ENCODE measurements around the gene HDAC3.

HDAC3 gene

DNA sequence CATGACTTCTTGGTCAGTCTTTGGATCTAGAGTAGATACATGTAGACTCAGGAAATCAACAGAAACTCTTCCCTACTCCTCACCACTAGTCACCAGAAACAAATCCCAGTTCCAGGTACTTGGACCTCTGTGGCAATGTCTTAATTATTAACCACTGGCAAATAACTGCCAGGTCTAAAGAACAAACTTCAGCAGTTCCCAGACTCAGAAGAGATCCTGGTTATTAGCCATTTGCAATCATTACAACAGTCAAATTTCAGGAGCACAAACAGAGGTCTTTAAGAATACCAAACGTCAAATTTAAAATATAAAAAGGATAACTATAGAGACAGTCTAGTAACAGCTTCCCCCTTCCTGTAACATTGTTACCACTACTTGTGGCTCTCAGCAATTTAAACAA is 28.1 kb downstream of the HDAC3 start:
- no peak for DNase-seq (ENCODE audit: low read depth in 2 of 2)
- TF ChIP-seq CTCF (IDR thresholded peaks at IDR 0.05; ENCODE audit: low read depth, low read length): no peak
- H3K4me3 ChIP-seq (replicated peaks in 1 of 2; ENCODE audit: low read depth in 2 of 2, low read length in 2 of 2): no peak overlapping the region

DNA sequence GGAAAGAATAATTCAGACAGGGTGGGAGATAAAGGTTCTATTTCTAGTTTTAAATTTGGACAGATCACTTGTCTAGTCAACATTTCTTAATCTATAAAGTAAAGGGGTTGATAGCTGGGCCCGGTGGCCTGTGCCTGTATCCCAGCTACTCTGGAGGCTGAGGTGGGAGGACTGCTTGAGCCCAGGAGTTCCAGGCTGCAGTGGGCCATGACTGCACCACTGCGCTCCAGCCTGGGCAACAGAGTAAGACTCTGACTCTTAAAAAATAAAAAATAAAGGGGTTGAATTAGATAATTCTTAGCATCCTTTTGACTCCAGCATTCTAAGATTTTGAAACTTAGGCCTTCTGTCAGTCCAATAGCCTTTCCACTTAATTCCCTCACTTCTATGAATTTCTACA is 28.6 kb downstream of the HDAC3 start:
- no peak for DNase-seq (ENCODE audit: low read depth in 2 of 2)
- H3K4me3 ChIP-seq (replicated peaks in 1 of 2; ENCODE audit: low read depth in 2 of 2, low read length in 2 of 2): no peak overlapping the region
- TF ChIP-seq CTCF (IDR thresholded peaks at IDR 0.05; ENCODE audit: low read depth, low read length): no peak

- no peak overlapping the region for H3K4me3 ChIP-seq (replicated peaks in 1 of 2; ENCODE audit: low read depth in 2 of 2, low read length in 2 of 2)
- DNase-seq (ENCODE audit: low read depth in 2 of 2): peak; percentile 80 to 92
- TF ChIP-seq CTCF (IDR thresholded peaks at IDR 0.05; ENCODE audit: low read depth, low read length): no peak
Observed at GRCh38 chr5:141605523-141606277, 30.9 kb downstream of the HDAC3 start.

GRCh38 chr5:141603923-141604717 is 32.5 kb downstream of the HDAC3 start:
- H3K4me3 ChIP-seq (replicated peaks in 1 of 2; ENCODE audit: low read depth in 2 of 2, low read length in 2 of 2): no peak overlapping the region
- DNase-seq (ENCODE audit: low read depth in 2 of 2): peak; percentile 91 to 98
- TF ChIP-seq CTCF (IDR thresholded peaks at IDR 0.05; ENCODE audit: low read depth, low read length): no peak

DNA sequence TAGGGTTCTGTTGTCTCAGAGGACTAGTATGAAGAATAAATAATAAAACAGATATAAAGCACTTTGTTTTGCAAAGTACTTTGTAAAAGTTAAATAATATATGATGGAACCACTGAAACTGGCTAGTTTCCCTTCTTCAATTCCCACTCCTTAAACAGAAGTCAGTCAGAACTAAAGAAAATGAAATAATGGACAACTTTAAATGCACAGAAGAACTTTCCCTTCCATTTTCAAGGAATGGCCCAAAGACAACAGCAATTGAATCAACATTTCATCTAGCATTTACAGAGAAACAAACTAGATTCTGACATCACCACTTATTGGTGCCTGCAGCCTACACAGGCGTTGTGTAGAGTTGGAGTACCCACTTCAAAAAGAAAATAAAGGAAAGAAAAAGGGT is 34.0 kb downstream of the HDAC3 start:
- no peak overlapping the region for H3K4me3 ChIP-seq (replicated peaks in 1 of 2; ENCODE audit: low read depth in 2 of 2, low read length in 2 of 2)
- no peak for DNase-seq (ENCODE audit: low read depth in 2 of 2)
- no peak for TF ChIP-seq CTCF (IDR thresholded peaks at IDR 0.05; ENCODE audit: low read depth, low read length)

DNA sequence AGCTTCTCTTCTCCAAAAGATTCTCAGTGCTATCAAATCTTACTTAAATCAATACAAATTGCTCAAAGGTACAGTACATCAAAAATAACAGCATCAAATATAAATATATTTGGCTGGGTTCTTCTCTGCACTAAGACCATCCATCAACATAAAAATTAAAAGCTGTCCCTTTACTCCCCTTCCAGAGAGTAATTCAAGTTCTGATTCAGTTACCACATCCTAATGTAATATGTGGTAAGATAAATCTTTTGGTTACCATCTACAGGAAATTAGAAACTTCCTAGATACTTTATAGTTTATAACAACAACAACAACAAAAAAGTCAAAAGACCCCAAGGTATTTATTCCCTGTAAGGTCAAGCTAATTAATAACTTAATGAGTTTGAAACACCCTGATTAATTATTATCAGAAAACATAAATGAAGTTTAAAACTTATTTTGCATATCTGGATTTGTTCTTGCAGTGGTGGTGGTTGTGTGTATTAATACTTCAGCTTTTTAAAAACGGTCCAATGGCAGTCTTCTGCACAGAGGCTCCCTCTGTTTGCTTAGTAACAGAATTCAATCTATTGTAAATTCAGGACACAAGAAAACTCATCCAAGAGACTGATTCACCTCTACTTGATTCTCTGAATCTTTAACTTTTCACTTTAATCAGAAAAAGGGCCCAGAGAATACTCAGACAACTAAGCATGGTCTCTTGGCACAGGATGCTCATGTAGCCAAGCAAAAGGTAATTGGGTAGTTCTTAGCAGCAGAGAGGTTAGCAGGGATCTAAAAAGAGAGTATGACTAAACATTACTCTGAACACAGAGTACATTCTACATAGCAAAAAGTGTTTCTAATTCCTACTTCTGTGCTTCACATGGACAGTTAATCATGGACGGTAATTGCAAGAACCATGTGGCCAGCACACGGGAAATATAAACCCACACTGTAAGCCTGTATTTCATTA is 38.0 kb downstream of the HDAC3 start:
- H3K4me3 ChIP-seq (replicated peaks in 1 of 2; ENCODE audit: low read depth in 2 of 2, low read length in 2 of 2): no peak overlapping the region
- TF ChIP-seq CTCF (IDR thresholded peaks at IDR 0.05; ENCODE audit: low read depth, low read length): no peak
- peak in 1 of 2 donors; percentile 67 for DNase-seq (ENCODE audit: low read depth in 2 of 2)
